ENCODE data around the gene ELAVL2.

ELAVL2 gene

GRCh38 chr9:23686896-23687295 lies 139.1 kb downstream of the ELAVL2 start:
- POLR2A ChIA-PET: no interaction called here
- TF ChIP-seq ARNT (IDR thresholded peaks at IDR 0.05) (no peak), L3MBTL2 (conservative IDR thresholded peaks at IDR 0.05) (no peak), ZNF384 (IDR thresholded peaks at IDR 0.05) (no peak), ELF4 (IDR thresholded peaks at IDR 0.05) (no peak), CTBP1 (IDR thresholded peaks at IDR 0.05; ENCODE audit: borderline replicate concordance) (no peak), FOXM1 (IDR thresholded peaks at IDR 0.05; ENCODE audit: borderline replicate concordance) (no peak), SUZ12 (IDR thresholded peaks at IDR 0.05) (no peak), FOXK2 (IDR thresholded peaks at IDR 0.05) (no peak), FOXA1 (IDR thresholded peaks at IDR 0.05) (no peak), NFRKB (IDR thresholded peaks at IDR 0.05) (no peak), BHLHE40 (IDR thresholded peaks at IDR 0.05; ENCODE audit: borderline replicate concordance) (no peak), SP1 (IDR thresholded peaks at IDR 0.05) (no peak), TARDBP (IDR thresholded peaks at IDR 0.05) (no peak), PKNOX1 (IDR thresholded peaks at IDR 0.05) (no peak), LEF1 (IDR thresholded peaks at IDR 0.05; ENCODE audit: borderline replicate concordance) (no peak), HDGF (IDR thresholded peaks at IDR 0.05; ENCODE audit: borderline replicate concordance) (no peak)
- CTCF ChIA-PET: no interaction called here
- DNase-seq (ENCODE audit: extremely low spot score): no peak

DNA sequence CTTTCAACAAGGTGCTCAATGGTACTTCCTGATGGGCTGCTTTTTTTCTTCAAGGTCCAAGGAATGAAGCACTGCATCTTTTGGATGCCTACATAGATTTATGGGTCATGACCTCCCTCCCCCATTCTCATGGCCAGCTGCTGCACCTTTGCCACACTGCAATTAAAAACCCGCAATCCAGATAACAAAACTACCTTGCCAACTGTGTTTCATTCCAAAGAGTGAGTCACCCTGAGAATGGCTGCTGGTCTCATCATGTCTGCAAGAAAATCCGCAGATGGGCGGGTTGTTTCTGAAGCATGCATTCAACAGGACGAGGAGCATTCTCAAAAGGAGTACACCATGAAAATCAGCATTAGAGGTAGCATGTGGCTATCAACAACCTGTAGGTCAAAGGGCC lies 139.8 kb downstream of the ELAVL2 start:
- CTCF ChIA-PET: no interaction called here
- POLR2A ChIA-PET: no interaction called here
- TF ChIP-seq NFRKB (IDR thresholded peaks at IDR 0.05) (no peak), L3MBTL2 (conservative IDR thresholded peaks at IDR 0.05) (no peak), HDGF (IDR thresholded peaks at IDR 0.05; ENCODE audit: borderline replicate concordance) (no peak), ZNF384 (IDR thresholded peaks at IDR 0.05) (no peak), ARNT (IDR thresholded peaks at IDR 0.05) (no peak), CTBP1 (IDR thresholded peaks at IDR 0.05; ENCODE audit: borderline replicate concordance) (no peak), FOXK2 (IDR thresholded peaks at IDR 0.05) (no peak), LEF1 (IDR thresholded peaks at IDR 0.05; ENCODE audit: borderline replicate concordance) (no peak), SP1 (IDR thresholded peaks at IDR 0.05) (no peak), PKNOX1 (IDR thresholded peaks at IDR 0.05) (no peak), SUZ12 (IDR thresholded peaks at IDR 0.05) (no peak), BHLHE40 (IDR thresholded peaks at IDR 0.05; ENCODE audit: borderline replicate concordance) (no peak), TARDBP (IDR thresholded peaks at IDR 0.05) (no peak), ELF4 (IDR thresholded peaks at IDR 0.05) (no peak), FOXA1 (IDR thresholded peaks at IDR 0.05) (no peak), FOXM1 (IDR thresholded peaks at IDR 0.05; ENCODE audit: borderline replicate concordance) (no peak)
- no peak for DNase-seq (ENCODE audit: extremely low spot score)

GRCh38 chr9:23683611-23684061 lies 142.4 kb downstream of the ELAVL2 start:
- TF ChIP-seq TARDBP (IDR thresholded peaks at IDR 0.05) (no peak), FOXA1 (IDR thresholded peaks at IDR 0.05) (no peak), ZNF384 (IDR thresholded peaks at IDR 0.05) (no peak), BHLHE40 (IDR thresholded peaks at IDR 0.05; ENCODE audit: borderline replicate concordance) (no peak)
- CTCF ChIA-PET: no interaction called here
- no peak for DNase-seq (ENCODE audit: extremely low spot score)
- POLR2A ChIA-PET: no interaction called here

GRCh38 chr9:23682891-23683431 lies 143.1 kb downstream of the ELAVL2 start:
- no peak for TF ChIP-seq PKNOX1 (IDR thresholded peaks at IDR 0.05)
- TF ChIP-seq CTBP1 (IDR thresholded peaks at IDR 0.05; ENCODE audit: borderline replicate concordance): no peak
- no peak for TF ChIP-seq LEF1 (IDR thresholded peaks at IDR 0.05; ENCODE audit: borderline replicate concordance)
- no peak for TF ChIP-seq SP1 (IDR thresholded peaks at IDR 0.05)
- DNase-seq (ENCODE audit: extremely low spot score): no peak
- ChIA-PET CTCF (no interaction called here), POLR2A (no interaction called here)

GRCh38 chr9:23682352-23682751 lies 143.7 kb downstream of the ELAVL2 start:
- no peak for TF ChIP-seq FOXA1 (IDR thresholded peaks at IDR 0.05)
- TF ChIP-seq SP1 (IDR thresholded peaks at IDR 0.05): no peak
- no peak for TF ChIP-seq L3MBTL2 (conservative IDR thresholded peaks at IDR 0.05)
- TF ChIP-seq ZNF384 (IDR thresholded peaks at IDR 0.05): no peak
- no peak for TF ChIP-seq BHLHE40 (IDR thresholded peaks at IDR 0.05; ENCODE audit: borderline replicate concordance)
- no peak for TF ChIP-seq NFRKB (IDR thresholded peaks at IDR 0.05)
- POLR2A ChIA-PET: no interaction called here
- DNase-seq (ENCODE audit: extremely low spot score): no peak
- CTCF ChIA-PET: no interaction called here

DNA sequence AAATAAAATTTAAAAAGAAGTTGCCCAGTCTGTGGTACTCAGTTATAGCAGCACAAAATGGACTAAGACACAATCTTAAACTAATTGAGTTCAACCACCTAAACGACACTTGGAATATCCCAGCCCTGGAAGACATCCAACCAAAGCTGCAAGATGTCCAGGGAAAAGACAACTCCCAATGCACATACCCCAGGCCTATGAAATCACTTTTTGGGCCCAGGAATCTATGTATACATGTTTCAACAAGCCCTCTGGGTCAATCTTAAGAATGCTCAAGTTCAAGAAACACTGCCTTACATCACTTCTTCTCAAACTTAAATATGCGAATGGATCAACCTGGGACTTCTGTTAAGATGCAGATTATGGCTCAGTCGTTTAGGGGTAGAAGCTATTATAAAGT lies 148.6 kb downstream of the ELAVL2 start:
- ChIA-PET CTCF (interaction anchor here (0.6 kb wide), 1 partner anchor 141 kb away, joined by 3 read pairs; no protein-coding TSS in a partner anchor), POLR2A (no interaction called here)
- TF ChIP-seq L3MBTL2 (conservative IDR thresholded peaks at IDR 0.05): no peak
- TF ChIP-seq FOXM1 (IDR thresholded peaks at IDR 0.05; ENCODE audit: borderline replicate concordance): no peak
- TF ChIP-seq NFRKB (IDR thresholded peaks at IDR 0.05): no peak
- no peak for TF ChIP-seq ARNT (IDR thresholded peaks at IDR 0.05)
- no peak for TF ChIP-seq BHLHE40 (IDR thresholded peaks at IDR 0.05; ENCODE audit: borderline replicate concordance)
- TF ChIP-seq ELF4 (IDR thresholded peaks at IDR 0.05): no peak
- TF ChIP-seq ZNF384 (IDR thresholded peaks at IDR 0.05): no peak
- no peak for TF ChIP-seq TARDBP (IDR thresholded peaks at IDR 0.05)
- no peak for TF ChIP-seq CTBP1 (IDR thresholded peaks at IDR 0.05; ENCODE audit: borderline replicate concordance)
- no peak for TF ChIP-seq SP1 (IDR thresholded peaks at IDR 0.05)
- TF ChIP-seq FOXK2 (IDR thresholded peaks at IDR 0.05): no peak
- no peak for TF ChIP-seq PKNOX1 (IDR thresholded peaks at IDR 0.05)
- TF ChIP-seq SUZ12 (IDR thresholded peaks at IDR 0.05): no peak
- no peak for TF ChIP-seq FOXA1 (IDR thresholded peaks at IDR 0.05)
- no peak for TF ChIP-seq LEF1 (IDR thresholded peaks at IDR 0.05; ENCODE audit: borderline replicate concordance)
- no peak for TF ChIP-seq HDGF (IDR thresholded peaks at IDR 0.05; ENCODE audit: borderline replicate concordance)
- no peak for DNase-seq (ENCODE audit: extremely low spot score)
